ENCODE results near the gene RHCE.
"Not testable (repeated sequence)": the region's sequence is repeated elsewhere in the genome, so short reads cannot be mapped to it uniquely, and the experiment has no call there.

GRCh38 chr1:25388691-25389090 lies 31.9 kb downstream of the RHCE start:
- not testable (repeated sequence) for TF ChIP-seq NFYB (CRISPR knock-in tag; conservative IDR thresholded peaks at IDR 0.05; ENCODE audit: low read depth); ETV6 (CRISPR knock-in tag; IDR thresholded peaks at IDR 0.05); CTCF (IDR thresholded peaks at IDR 0.05); ZNF416 (CRISPR knock-in tag; IDR thresholded peaks at IDR 0.05); AFF4 (CRISPR knock-in tag; IDR thresholded peaks at IDR 0.05; ENCODE audit: borderline replicate concordance); HMGXB4 (CRISPR knock-in tag; IDR thresholded peaks at IDR 0.05); PREB (CRISPR knock-in tag; IDR thresholded peaks at IDR 0.05; ENCODE audit: borderline replicate concordance); TP53 (CRISPR knock-in tag; IDR thresholded peaks at IDR 0.05)
